Transverse colon (tissue), 4 donors: Measurements from ENCODE around the gene MYOM1. TPM values are rescaled to one million over a fixed set of nuclear protein-coding genes. Genes with fewer than 3 reads are reported as not detected.

Experiments used
- DNase-seq: peaks from one replicate; pipeline ENCODE4 v3.0.0-alpha.2; 2019
- H3K27ac ChIP-seq, 4 donors: fragments of 200-600 bp; sonication (generic); 2 replicates each; pipeline ENCODE4 v1.5.1; 2016 to 2018; ENCODE audit warnings: inconsistent platforms in 4 of 4
- H3K27me3 ChIP-seq: fragments of 200-600 bp; sonication (generic); 2 replicates; pipeline ENCODE4 v1.5.1; 2017; ENCODE audit warnings: inconsistent platforms
- H3K36me3 ChIP-seq, 4 donors: fragments of 200-600 bp; sonication (generic); 2 replicates each; pipeline ENCODE4 v1.5.1; 2017 to 2019; ENCODE audit warnings: inconsistent platforms in 4 of 4
- H3K4me1 ChIP-seq, 4 donors: fragments of 200-600 bp; sonication (generic); 2 replicates each; pipeline ENCODE4 v1.5.1; 2017 to 2020; ENCODE audit warnings: inconsistent platforms in 4 of 4
- H3K4me3 ChIP-seq, 4 donors: fragments of 200-600 bp; sonication (generic); 1 replicate in 1 of 4; 2 replicates in 3 of 4; pipeline versions ENCODE4 v1.5.1 to v1.6.1; 2017 to 2019; ENCODE audit warnings: inconsistent platforms in 4 of 4
- H3K9me3 ChIP-seq, 2 donors: fragments of 200-600 bp; sonication (generic); 2 replicates each; pipeline ENCODE4 v1.5.1; 2017 to 2019; ENCODE audit warnings: inconsistent platforms in 2 of 2
- CTCF ChIP-seq, 5 experiments: fragments of 200-600 bp in 3 of 5; fragments of 450-650 bp in 2 of 5; sonication (generic) in 3 of 5; IDR thresholded peaks; 1 replicate in 2 of 5; 2 replicates in 3 of 5; pipeline ENCODE4 v1.5.1; 2016 to 2017; ENCODE audit warnings: antibody characterized with exemption in 5 of 5, inconsistent platforms in 3 of 5, mild to moderate bottlenecking in 2 of 5, moderate library complexity in 1 of 5
- EP300 ChIP-seq: sonication (generic); formaldehyde crosslinking; IDR thresholded peaks from one replicate; pipeline ENCODE4 v1.6.1; 2017; ENCODE audit warnings: antibody characterized with exemption, low read depth
- POLR2A ChIP-seq: fragments of 450-650 bp; IDR thresholded peaks from one replicate; pipeline ENCODE4 v1.6.1; 2016; ENCODE audit warnings: antibody characterized with exemption, mild to moderate bottlenecking, moderate library complexity
- POLR2AphosphoS5 ChIP-seq, 3 donors: sonication (generic); formaldehyde crosslinking; IDR thresholded peaks; one replicate each; pipeline ENCODE4 v1.6.1; 2016; ENCODE audit warnings: antibody characterized with exemption in 3 of 3
- WGBS, 2 donors: methylation state at CpG; one replicate each; pipeline ENCODE4 v1.1.5; 2018; ENCODE audit warnings: low coverage in 1 of 2; 5-methylcytosine and 5-hydroxymethylcytosine counted together
- in situ Hi-C, 4 donors: fragments of 200-750 bp; cut with MboI; loops; one replicate each; pipeline versions ENCODE4 v1.15.0 to v1.15.1; 2017; ENCODE audit warnings: low sequenced_read_pairs in 3 of 4, low pct_ligation_motif_present in 1 of 4, low pct_unique_long_range_greater_than_20kb in 1 of 4
- intact Hi-C: fragments of 100-400 bp; cut with DNase I; formaldehyde crosslinking; loops from one replicate; pipeline ENCODE4 v1.15.1; 2023; ENCODE audit warnings: low total_unique reads
- total RNA-seq, 4 donors: library from RNA; depleted of rRNA; stranded (reverse); fragments of >200 nt; gene quantifications; one replicate each; pipeline ENCODE4 v1.1.0, GENCODE V29; 2016

Gene MYOM1
- total RNA-seq, 4 donors from 2014 or later = 6.0 to 30.4 (median 7.7) TPM

- Histone ChIP-seq H3K27ac (no peak overlapping the region), H3K9me3 (peaks cover 0 to 2% of the 10 kb centered on the region in 2 donors), H3K4me3 (no peak overlapping the region), H3K27me3 (no peaks in the 10 kb centered on the region), H3K4me1 (peaks cover 0 to 17% (median 0%) of the 10 kb centered on the region in 4 donors), H3K36me3 (no peaks in the 10 kb centered on the region)
- intact Hi-C loops = no loop called here
- 65 to 71% methylated on average over 4 of the region's 4 CpGs for WGBS, 2 donors
- DNase-seq = no peak
- in situ Hi-C loops = loop anchor here in 3 of 4 donors (10.0 to 25.0 kb wide), 4 partner anchors 82 to 474 kb away; no protein-coding TSS in a partner anchor
- TF ChIP-seq POLR2A = no peak
- no peak for TF ChIP-seq EP300
- TF ChIP-seq POLR2AphosphoS5 (IDR thresholded peaks at IDR 0.05) = no peak
- no peak for TF ChIP-seq CTCF (IDR thresholded peaks at IDR 0.05)
Measured at GRCh38 chr18:3236470-3236869, 16.7 kb upstream of the MYOM1 start.

GRCh38 chr18:3235846-3236245 is 16.1 kb upstream of the MYOM1 start:
- Histone ChIP-seq H3K4me1 (peaks cover 0 to 17% (median 0%) of the 10 kb centered on the region in 4 donors), H3K27me3 (no peaks in the 10 kb centered on the region), H3K4me3 (no peak overlapping the region), H3K36me3 (no peaks in the 10 kb centered on the region), H3K27ac (no peak overlapping the region), H3K9me3 (no peaks in the 10 kb centered on the region)
- TF ChIP-seq EP300 = no peak
- TF ChIP-seq POLR2AphosphoS5 (IDR thresholded peaks at IDR 0.05) = no peak
- TF ChIP-seq POLR2A = no peak
- no peak for TF ChIP-seq CTCF (IDR thresholded peaks at IDR 0.05)
- no peak for DNase-seq
- 90 to 100% methylated on average over 2 of the region's 2 CpGs for WGBS, 2 donors
- in situ Hi-C loops (loop anchor here in 3 of 4 donors (10.0 to 25.0 kb wide), 4 partner anchors 81 to 474 kb away; no protein-coding TSS in a partner anchor), intact Hi-C loops (no loop called here)

GRCh38 chr18:3234457-3234856 is 14.7 kb upstream of the MYOM1 start:
- Histone ChIP-seq H3K27ac (no peak overlapping the region), H3K9me3 (no peaks in the 10 kb centered on the region), H3K4me3 (no peak overlapping the region), H3K27me3 (no peaks in the 10 kb centered on the region), H3K4me1 (peaks cover 0 to 17% (median 0%) of the 10 kb centered on the region in 4 donors), H3K36me3 (no peaks in the 10 kb centered on the region)
- in situ Hi-C loops (loop anchor here in 3 of 4 donors (10.0 to 25.0 kb wide), 4 partner anchors 80 to 472 kb away; no protein-coding TSS in a partner anchor), intact Hi-C loops (no loop called here)
- DNase-seq = no peak
- WGBS, 2 donors = 37 to 49% methylated on average over 5 of the region's 5 CpGs
- TF ChIP-seq CTCF (IDR thresholded peaks at IDR 0.05) = no peak
- no peak for TF ChIP-seq POLR2AphosphoS5 (IDR thresholded peaks at IDR 0.05)
- no peak for TF ChIP-seq POLR2A
- no peak for TF ChIP-seq EP300

GRCh38 chr18:3233433-3234168 is 13.8 kb upstream of the MYOM1 start:
- H3K4me3 ChIP-seq = no peak overlapping the region
- H3K27me3 ChIP-seq = no peaks in the 10 kb centered on the region
- H3K4me1 ChIP-seq = peaks cover 0 to 17% (median 0%) of the 10 kb centered on the region in 4 donors
- in situ Hi-C loops = loop anchor here in 3 of 4 donors (10.0 to 25.0 kb wide), 4 partner anchors 79 to 471 kb away; no protein-coding TSS in a partner anchor
- no peaks in the 10 kb centered on the region for H3K36me3 ChIP-seq
- WGBS, 2 donors = 67 to 74% methylated on average over 3 to 4 of the region's 4 CpGs
- DNase-seq = no peak
- no peak overlapping the region for H3K27ac ChIP-seq
- H3K9me3 ChIP-seq = no peaks in the 10 kb centered on the region
- intact Hi-C loops = no loop called here
- TF ChIP-seq EP300 = no peak
